Spleen (tissue), 11 donors: Measurements from ENCODE around the gene GNG7. TPM values are rescaled to one million over a fixed set of nuclear protein-coding genes. Genes with fewer than 3 reads are reported as not detected.
A peak's percentile ranks its signal among the peaks of the same experiment; 100 is the strongest.

Source experiments
- DNase-seq: peaks from one replicate; pipeline ENCODE4 v3.0.0-alpha.2; 2020
- H3K27ac ChIP-seq, 8 donors: fragments of 200-600 bp; sonication (generic) in 7 of 8; 1 replicate in 4 of 8; 2 replicates in 4 of 8; pipeline versions ENCODE4 v1.5.0 to v1.8.0; 2016 to 2021; ENCODE audit warnings: inconsistent platforms in 4 of 8, mild to moderate bottlenecking in 4 of 8, moderate library complexity in 1 of 8
- H3K27me3 ChIP-seq, 7 donors: fragments of 200-600 bp; sonication (generic) in 6 of 7; replicated peaks in 1 of 7; 1 replicate in 4 of 7; 2 replicates in 3 of 7; pipeline versions ENCODE4 v1.5.0 to v1.8.0; 2016 to 2021; ENCODE audit warnings: inconsistent platforms in 3 of 7, mild to moderate bottlenecking in 1 of 7
- H3K36me3 ChIP-seq, 6 donors: fragments of 200-600 bp; sonication (generic) in 5 of 6; 1 replicate in 4 of 6; 2 replicates in 2 of 6; pipeline versions ENCODE4 v1.5.0 to v1.8.0; 2016 to 2021; ENCODE audit warnings: inconsistent platforms in 2 of 6
- H3K4me1 ChIP-seq, 6 donors: fragments of 200-600 bp; sonication (generic) in 5 of 6; 1 replicate in 3 of 6; 2 replicates in 3 of 6; pipeline versions ENCODE4 v1.5.0 to v1.8.0; 2016 to 2021; ENCODE audit warnings: inconsistent platforms in 3 of 6
- H3K4me3 ChIP-seq, 8 donors: fragments of 200-600 bp; sonication (generic) in 7 of 8; 1 replicate in 4 of 8; 2 replicates in 4 of 8; pipeline versions ENCODE4 v1.5.0 to v1.8.0; 2016 to 2021; ENCODE audit warnings: inconsistent platforms in 4 of 8, mild to moderate bottlenecking in 4 of 8, moderate library complexity in 2 of 8
- H3K9me3 ChIP-seq, 8 donors: fragments of 200-600 bp; sonication (generic) in 7 of 8; 1 replicate in 4 of 8; 2 replicates in 4 of 8; pipeline versions ENCODE4 v1.5.0 to v1.8.0; 2016 to 2021; ENCODE audit warnings: inconsistent platforms in 4 of 8
- CTCF ChIP-seq, 11 experiments: fragments of 200-600 bp in 7 of 11; fragments of 450-650 bp in 4 of 11; sonication (generic) in 4 of 11; IDR thresholded peaks in 8 of 11; conservative IDR thresholded peaks in 3 of 11; 1 replicate in 7 of 11; 2 replicates in 4 of 11; pipeline versions ENCODE4 v1.4.0 to v1.8.0; 2016 to 2021; ENCODE audit warnings: antibody characterized with exemption in 11 of 11, inconsistent platforms in 4 of 11, mild to moderate bottlenecking in 1 of 11
- POLR2A ChIP-seq, 3 donors: fragments of 450-650 bp; IDR thresholded peaks; one replicate each; pipeline ENCODE4 v1.5.1; 2017; ENCODE audit warnings: antibody characterized with exemption in 3 of 3, mild to moderate bottlenecking in 1 of 3
- POLR2AphosphoS5 ChIP-seq, 3 donors: sonication (generic); formaldehyde crosslinking; IDR thresholded peaks; one replicate each; pipeline ENCODE4 v1.5.1; 2017; ENCODE audit warnings: antibody characterized with exemption in 3 of 3
- WGBS, 5 donors: extraction: QIAGEN DNeasy Blood & Tissue Kit in 3 of 5; methylation state at CpG; one replicate each; pipeline versions ENCODE4 v1.1.5 to v1.1.7; 2013 to 2018; 5-methylcytosine and 5-hydroxymethylcytosine counted together
- intact Hi-C: fragments of 100-400 bp; cut with DNase I; formaldehyde crosslinking; loops from one replicate; pipeline ENCODE4 v1.15.0; 2023; ENCODE audit warnings: low total_unique reads
- polyA plus RNA-seq, 3 donors: library from polyadenylated mRNA; stranded (reverse); fragments of 200-250 nt; gene quantifications; one replicate each; pipeline ENCODE4 v1.2.1, GENCODE V29; 2013
- total RNA-seq, 7 donors: library from RNA; depleted of rRNA in 3 of 7; stranded (reverse); fragments of >200 nt in 3 of 7; fragmentation: NEBNext Ultra II Directional in 4 of 7; extraction: Animal tissue kit (Norgen Biotek cat#: 25700) in 4 of 7; gene quantifications; one replicate each; pipeline versions ENCODE4 v1.1.0 to v1.2.1, GENCODE V29; 2016 to 2021
- donor health status: healthy with polysubstance abuse.
- donor health status: DM: no; HTN: no; CAD: no; lungs with moderate emphysema.
- donor health status: DM: no; HTN: no; CAD: no.
- donor health status: Bipolar disorder and iron deficiency.
- donor health status: healthy.
- donor health status: DM: no; HTN: no; CAD: no.
- donor health status: DM: yes; HTN: yes; CAD: no.

GNG7 gene
- total and polyA plus RNA-seq, 10 donors = 17.2 to 34.6 (median 18.9) TPM

- Histone ChIP-seq H3K36me3 (no peaks in the 10 kb centered on the region), H3K27me3 (peaks cover 0 to 88% (median 30%) of the 10 kb centered on the region in 7 donors), H3K4me1 (peaks cover 0 to 70% (median 36%) of the 10 kb centered on the region in 6 donors), H3K27ac (peak overlapping the region in 1 of 8 donors; percentile 24), H3K9me3 (no peaks in the 10 kb centered on the region), H3K4me3 (no peak overlapping the region)
- TF ChIP-seq POLR2AphosphoS5 (IDR thresholded peaks at IDR 0.05) = no peak
- TF ChIP-seq POLR2A (IDR thresholded peaks at IDR 0.05) = no peak
- TF ChIP-seq CTCF (IDR thresholded peaks at IDR 0.05 in 8 of 11, conservative IDR thresholded peaks at IDR 0.05 in 3 of 11) = no peak
- no peak for DNase-seq
- WGBS, 5 donors = 70 to 87% (median 82%) methylated on average over 9 to 14 of the region's 14 CpGs
- intact Hi-C loops = no loop called here
Observed at GRCh38 chr19:2723747-2724146, 21.3 kb upstream of the GNG7 start.

GRCh38 chr19:2723345-2723715 lies 20.8 kb upstream of the GNG7 start:
- H3K27ac ChIP-seq = peak overlapping the region in 2 of 8 donors; percentile 0 to 24

GRCh38 chr19:2722541-2723344 lies 20.2 kb upstream of the GNG7 start:
- Histone ChIP-seq H3K4me1 (peaks cover 0 to 71% (median 36%) of the 10 kb centered on the region in 6 donors), H3K36me3 (no peaks in the 10 kb centered on the region), H3K9me3 (no peaks in the 10 kb centered on the region), H3K27me3 (peaks cover 0 to 94% (median 30%) of the 10 kb centered on the region in 7 donors), H3K27ac (peak overlapping the region in 2 of 8 donors; percentile 0 to 24), H3K4me3 (no peak overlapping the region)
- TF ChIP-seq POLR2AphosphoS5 (IDR thresholded peaks at IDR 0.05) (peak in 2 of 3 donors; percentile 50 to 60), CTCF (IDR thresholded peaks at IDR 0.05 in 8 of 11, conservative IDR thresholded peaks at IDR 0.05 in 3 of 11) (no peak)
- WGBS, 5 donors = 56 to 77% (median 71%) methylated on average over 16 to 28 of the region's 28 CpGs
- DNase-seq = no peak
- intact Hi-C loops = no loop called here

More at GRCh38 chr19:2723345-2723715, 20.8 kb upstream of the GNG7 start:
- 80 to 88% (median 84%) methylated on average over 10 to 13 of the region's 13 CpGs; no CpG with 5 or more reads in 1 of the 5 donors for WGBS, 5 donors
- intact Hi-C loops = no loop called here
- H3K4me3 ChIP-seq = no peak overlapping the region
- H3K9me3 ChIP-seq = no peaks in the 10 kb centered on the region
- H3K4me1 ChIP-seq = peaks cover 0 to 71% (median 36%) of the 10 kb centered on the region in 6 donors
- H3K27me3 ChIP-seq = peaks cover 0 to 91% (median 30%) of the 10 kb centered on the region in 7 donors
- TF ChIP-seq CTCF (IDR thresholded peaks at IDR 0.05 in 8 of 11, conservative IDR thresholded peaks at IDR 0.05 in 3 of 11) (no peak), POLR2A (IDR thresholded peaks at IDR 0.05) (no peak), POLR2AphosphoS5 (IDR thresholded peaks at IDR 0.05) (no peak)
- no peaks in the 10 kb centered on the region for H3K36me3 ChIP-seq
- DNase-seq = no peak
